ENCODE results near the gene SPINK6.

SPINK6 gene

DNA sequence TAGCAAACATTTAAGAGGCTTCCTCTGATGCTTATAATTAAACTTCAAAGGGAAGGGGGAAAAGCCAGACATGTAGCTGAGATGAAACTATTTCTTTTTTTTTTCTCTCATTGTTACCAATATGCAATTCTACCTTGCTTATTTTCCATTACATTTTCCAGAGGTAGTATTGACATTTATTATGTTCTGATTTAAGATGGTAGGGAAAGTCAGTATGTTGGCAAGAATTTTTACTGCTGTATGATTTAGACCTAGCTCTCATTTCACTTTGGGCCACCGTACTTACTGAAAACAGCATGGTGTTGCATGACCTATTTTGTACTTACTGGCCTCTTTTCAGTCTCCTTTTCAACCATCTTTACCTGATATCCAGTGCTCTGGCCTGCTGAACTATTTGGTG, 9.6 kb upstream of the SPINK6 start:
- TF ChIP-seq POLR2AphosphoS5 (IDR thresholded peaks at IDR 0.05; ENCODE audit: low read depth, low read length) (no peak), FOXP2 (optimal IDR thresholded peaks at IDR 0.05; ENCODE audit: borderline replicate concordance, extremely low read depth, extremely low read length, insufficient read depth) (no peak), SIN3A (IDR thresholded peaks at IDR 0.05; ENCODE audit: borderline replicate concordance, insufficient read depth, low read length) (no peak), TAF1 (IDR thresholded peaks at IDR 0.05; ENCODE audit: borderline replicate concordance, insufficient read depth, low read length) (no peak)
- TF ChIP-seq, protein P1, sequence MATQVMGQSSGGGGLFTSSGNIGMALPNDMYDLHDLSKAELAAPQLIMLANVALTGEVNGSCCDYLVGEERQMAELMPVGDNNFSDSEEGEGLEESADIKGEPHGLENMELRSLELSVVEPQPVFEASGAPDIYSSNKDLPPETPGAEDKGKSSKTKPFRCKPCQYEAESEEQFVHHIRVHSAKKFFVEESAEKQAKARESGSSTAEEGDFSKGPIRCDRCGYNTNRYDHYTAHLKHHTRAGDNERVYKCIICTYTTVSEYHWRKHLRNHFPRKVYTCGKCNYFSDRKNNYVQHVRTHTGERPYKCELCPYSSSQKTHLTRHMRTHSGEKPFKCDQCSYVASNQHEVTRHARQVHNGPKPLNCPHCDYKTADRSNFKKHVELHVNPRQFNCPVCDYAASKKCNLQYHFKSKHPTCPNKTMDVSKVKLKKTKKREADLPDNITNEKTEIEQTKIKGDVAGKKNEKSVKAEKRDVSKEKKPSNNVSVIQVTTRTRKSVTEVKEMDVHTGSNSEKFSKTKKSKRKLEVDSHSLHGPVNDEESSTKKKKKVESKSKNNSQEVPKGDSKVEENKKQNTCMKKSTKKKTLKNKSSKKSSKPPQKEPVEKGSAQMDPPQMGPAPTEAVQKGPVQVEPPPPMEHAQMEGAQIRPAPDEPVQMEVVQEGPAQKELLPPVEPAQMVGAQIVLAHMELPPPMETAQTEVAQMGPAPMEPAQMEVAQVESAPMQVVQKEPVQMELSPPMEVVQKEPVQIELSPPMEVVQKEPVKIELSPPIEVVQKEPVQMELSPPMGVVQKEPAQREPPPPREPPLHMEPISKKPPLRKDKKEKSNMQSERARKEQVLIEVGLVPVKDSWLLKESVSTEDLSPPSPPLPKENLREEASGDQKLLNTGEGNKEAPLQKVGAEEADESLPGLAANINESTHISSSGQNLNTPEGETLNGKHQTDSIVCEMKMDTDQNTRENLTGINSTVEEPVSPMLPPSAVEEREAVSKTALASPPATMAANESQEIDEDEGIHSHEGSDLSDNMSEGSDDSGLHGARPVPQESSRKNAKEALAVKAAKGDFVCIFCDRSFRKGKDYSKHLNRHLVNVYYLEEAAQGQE (IDR thresholded peaks at IDR 0.05; ENCODE audit: insufficient read depth in 1 of 2, low read depth in 2 of 2, low read length in 2 of 2): no peak

DNA sequence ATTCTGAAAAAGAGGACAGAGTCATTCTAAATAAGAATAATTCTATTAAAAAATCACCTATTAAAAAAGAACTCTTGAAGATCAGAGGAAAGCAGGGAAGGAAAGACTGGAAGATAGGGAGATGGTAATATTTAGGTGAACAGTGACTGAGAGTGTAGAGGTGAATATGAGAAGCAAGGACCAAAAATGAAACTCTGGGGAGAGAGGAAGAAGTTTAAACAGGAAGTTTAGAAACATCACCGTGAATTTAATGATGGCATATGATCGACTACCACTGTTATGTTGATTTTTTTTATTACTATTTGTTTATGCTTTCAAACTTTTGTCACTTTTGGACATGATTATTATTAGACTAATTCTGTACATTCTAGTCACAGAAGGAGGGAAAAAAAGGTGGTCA, 1.7 kb upstream of the SPINK6 start:
- TF ChIP-seq, protein P1 (IDR thresholded peaks at IDR 0.05; ENCODE audit: insufficient read depth in 1 of 2, low read depth in 2 of 2, low read length in 2 of 2): no peak
- TF ChIP-seq SIN3A (IDR thresholded peaks at IDR 0.05; ENCODE audit: borderline replicate concordance, insufficient read depth, low read length): no peak
- no peak for TF ChIP-seq FOXP2 (optimal IDR thresholded peaks at IDR 0.05; ENCODE audit: borderline replicate concordance, extremely low read depth, extremely low read length, insufficient read depth)
- TF ChIP-seq POLR2AphosphoS5 (IDR thresholded peaks at IDR 0.05; ENCODE audit: low read depth, low read length): no peak
- no peak for TF ChIP-seq TAF1 (IDR thresholded peaks at IDR 0.05; ENCODE audit: borderline replicate concordance, insufficient read depth, low read length)

DNA sequence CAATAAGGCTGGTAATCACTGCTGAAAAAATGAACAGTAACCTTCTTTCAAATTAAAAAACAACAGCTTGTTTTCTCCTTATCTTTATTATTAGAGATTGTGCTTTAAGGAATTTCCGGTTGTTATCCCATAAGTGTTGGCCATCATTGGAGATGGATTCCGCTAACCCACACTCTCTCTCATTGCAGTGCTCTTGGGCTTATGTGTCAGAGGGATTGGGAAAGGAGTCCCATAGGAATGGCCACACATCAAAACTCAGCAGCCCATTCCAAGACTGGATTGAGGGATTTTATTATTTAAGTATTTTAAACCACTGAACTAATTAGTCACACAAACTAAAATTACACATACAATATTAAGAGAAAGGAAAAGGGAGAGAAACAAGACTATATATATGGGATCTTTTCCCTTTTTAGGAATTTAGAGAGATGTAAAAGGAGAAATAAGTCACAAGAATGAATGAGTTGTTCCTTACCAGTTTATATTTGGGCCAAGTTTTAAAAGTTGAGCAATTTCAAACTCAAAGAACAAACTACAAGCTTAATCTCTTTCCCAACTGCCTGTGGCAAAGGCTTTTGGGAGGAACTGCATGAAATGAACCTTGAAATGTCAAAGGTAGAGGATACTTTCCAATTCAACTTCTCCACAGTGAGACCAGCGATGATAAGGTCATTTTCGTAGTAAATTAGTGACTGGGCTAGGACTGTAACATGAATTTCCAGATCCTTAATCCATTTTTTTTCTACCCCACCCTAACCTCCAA, 2.4 kb downstream of the SPINK6 start:
- TF ChIP-seq TAF1 (IDR thresholded peaks at IDR 0.05; ENCODE audit: borderline replicate concordance, insufficient read depth, low read length) (no peak), SIN3A (IDR thresholded peaks at IDR 0.05; ENCODE audit: borderline replicate concordance, insufficient read depth, low read length) (no peak), POLR2AphosphoS5 (IDR thresholded peaks at IDR 0.05; ENCODE audit: low read depth, low read length) (no peak), FOXP2 (optimal IDR thresholded peaks at IDR 0.05; ENCODE audit: borderline replicate concordance, extremely low read depth, extremely low read length, insufficient read depth) (no peak)
- TF ChIP-seq, protein P1 (IDR thresholded peaks at IDR 0.05; ENCODE audit: insufficient read depth in 1 of 2, low read depth in 2 of 2, low read length in 2 of 2): no peak

DNA sequence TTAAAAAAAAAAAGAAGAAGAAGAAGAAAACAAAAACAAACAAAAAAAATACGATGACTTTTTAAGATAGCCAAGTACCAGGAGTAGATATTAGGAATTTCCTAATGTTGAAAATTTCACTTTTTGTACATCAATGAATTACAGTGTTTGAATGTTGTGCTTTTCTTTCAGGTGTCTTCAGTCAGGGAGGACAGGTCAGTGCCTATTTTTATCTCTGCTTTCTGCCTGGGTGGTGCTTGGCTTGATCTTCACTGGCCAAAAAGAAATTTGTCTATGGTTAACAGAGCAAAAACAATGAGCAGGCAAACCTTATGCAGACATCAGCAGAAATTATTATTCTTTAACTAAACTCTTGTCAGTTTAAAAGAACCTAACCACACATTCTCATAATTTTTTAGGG, 3.0 kb downstream of the SPINK6 start:
- TF ChIP-seq, protein P1 (IDR thresholded peaks at IDR 0.05; ENCODE audit: insufficient read depth in 1 of 2, low read depth in 2 of 2, low read length in 2 of 2): no peak
- TF ChIP-seq TAF1 (IDR thresholded peaks at IDR 0.05; ENCODE audit: borderline replicate concordance, insufficient read depth, low read length): no peak

DNA sequence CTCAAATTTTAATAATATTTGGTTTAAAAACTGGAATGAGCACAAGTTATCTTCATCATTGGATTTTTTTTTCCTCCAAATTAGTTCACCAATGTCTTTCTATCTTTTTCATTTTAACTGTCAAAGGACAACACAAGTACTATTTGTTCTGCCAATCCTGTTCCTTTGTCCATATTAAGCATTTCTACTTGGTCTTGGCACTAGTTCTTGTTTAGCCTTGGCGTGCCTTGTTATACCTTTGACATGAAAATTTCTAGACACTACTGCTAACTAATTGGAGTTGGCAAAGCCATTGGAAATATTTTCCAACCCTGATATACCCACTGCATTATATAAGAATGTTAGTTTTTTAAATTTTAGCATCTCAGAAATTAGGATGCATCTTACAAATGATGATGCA, 3.8 kb downstream of the SPINK6 start:
- TF ChIP-seq FOXP2 (optimal IDR thresholded peaks at IDR 0.05; ENCODE audit: borderline replicate concordance, extremely low read depth, extremely low read length, insufficient read depth) (no peak), SIN3A (IDR thresholded peaks at IDR 0.05; ENCODE audit: borderline replicate concordance, insufficient read depth, low read length) (no peak)

Measured in PFSK-1 (cell line).